Neuronal stem cell (in vitro differentiated cells): ENCODE results near the gene CCDC110.

ENCODE experiments used
- DNase-seq: peaks from one replicate; pipeline ENCODE4 v3.0.0-alpha.2; 2013; ENCODE audit warnings: low spot score
- H2AFZ ChIP-seq: one replicate; pipeline ENCODE4 v1.6.1; 2013; ENCODE audit warnings: mild to moderate bottlenecking, low read length, inconsistent platforms
- H2AK5ac ChIP-seq: 2 replicates; pipeline ENCODE4 v1.6.1; 2013; ENCODE audit warnings: low read depth, mild to moderate bottlenecking, inconsistent platforms, low read length, moderate library complexity, mixed read lengths
- H2BK120ac ChIP-seq: 2 replicates; pipeline ENCODE4 v1.6.1; 2013; ENCODE audit warnings: low read depth, mild to moderate bottlenecking, inconsistent platforms, low read length, moderate library complexity, mixed read lengths
- H2BK12ac ChIP-seq: one replicate; pipeline ENCODE4 v1.6.1; 2013; ENCODE audit warnings: low read length, inconsistent platforms
- H2BK15ac ChIP-seq: 2 replicates; pipeline ENCODE4 v1.6.1; 2013; ENCODE audit warnings: mild to moderate bottlenecking, low read length, inconsistent platforms, mixed read lengths
- H2BK5ac ChIP-seq: one replicate; pipeline ENCODE4 v1.6.1; 2013; ENCODE audit warnings: inconsistent platforms, mild to moderate bottlenecking, low read length, moderate library complexity
- H3K14ac ChIP-seq: one replicate; pipeline ENCODE4 v1.6.1; 2013; ENCODE audit warnings: low read length, inconsistent platforms
- H3K18ac ChIP-seq: 2 replicates; pipeline ENCODE4 v1.6.1; 2013; ENCODE audit warnings: low read length, inconsistent platforms
- H3K23ac ChIP-seq: 2 replicates; pipeline ENCODE4 v1.6.1; 2013; ENCODE audit warnings: low read depth, mild to moderate bottlenecking, mixed read lengths, low read length, inconsistent platforms; ENCODE audit not compliant: poor library complexity
- H3K27ac ChIP-seq: replicated peaks from 3 replicates; pipeline ENCODE4 v1.5.1; 2013; ENCODE audit warnings: low read length, inconsistent platforms
- H3K27me3 ChIP-seq, 3 experiments: 2 replicates each; pipeline ENCODE4 v1.6.1; 2013; ENCODE audit warnings: low read length in 3 of 3, mild to moderate bottlenecking in 2 of 3, inconsistent platforms in 1 of 3, low read depth in 1 of 3, mixed read lengths in 1 of 3, moderate library complexity in 1 of 3; ENCODE audit not compliant: control insufficient read depth in 3 of 3, insufficient read depth in 3 of 3
- H3K36me3 ChIP-seq, 2 donors: replicated peaks in 1 of 2; 2 replicates each; pipeline ENCODE4 v1.6.1; 2013; ENCODE audit warnings: low read length in 2 of 2; ENCODE audit not compliant: control insufficient read depth in 2 of 2, insufficient read depth in 2 of 2
- H3K4ac ChIP-seq: 2 replicates; pipeline ENCODE4 v1.6.1; 2013; ENCODE audit warnings: inconsistent platforms, mild to moderate bottlenecking, low read length, moderate library complexity
- H3K4me1 ChIP-seq, 2 donors: 1 replicate in 1 of 2; 2 replicates in 1 of 2; pipeline ENCODE4 v1.6.1; 2013; ENCODE audit warnings: low read length in 2 of 2, low read depth in 1 of 2; ENCODE audit not compliant: control insufficient read depth in 2 of 2, insufficient read depth in 1 of 2
- H3K4me2 ChIP-seq: one replicate; pipeline ENCODE4 v1.6.1; 2013; ENCODE audit warnings: mild to moderate bottlenecking, low read length, inconsistent platforms; ENCODE audit not compliant: insufficient read depth, poor library complexity, severe bottlenecking
- H3K4me3 ChIP-seq, 2 donors: 2 replicates each; pipeline ENCODE4 v1.5.1; 2013; ENCODE audit warnings: low read length in 2 of 2, mild to moderate bottlenecking in 2 of 2, inconsistent platforms in 1 of 2, moderate library complexity in 1 of 2
- H3K79me1 ChIP-seq: one replicate; pipeline ENCODE4 v1.6.1; 2013; ENCODE audit warnings: low read depth, mild to moderate bottlenecking, inconsistent platforms, low read length, moderate library complexity
- H3K9ac ChIP-seq: one replicate; pipeline ENCODE4 v1.6.1; 2013; ENCODE audit warnings: mild to moderate bottlenecking, low read depth, low read length, inconsistent platforms; ENCODE audit not compliant: poor library complexity
- H3K9me3 ChIP-seq, 2 donors: replicated peaks in 1 of 2; 2 replicates each; pipeline versions ENCODE3 to v1.6.1; 2013; ENCODE audit warnings: low read length in 2 of 2, mild to moderate bottlenecking in 2 of 2, inconsistent platforms in 1 of 2, low read depth in 1 of 2, mixed read lengths in 1 of 2, moderate library complexity in 1 of 2; ENCODE audit not compliant: control insufficient read depth in 2 of 2, insufficient read depth in 1 of 2
- H4K8ac ChIP-seq: one replicate; pipeline ENCODE4 v1.6.1; 2013; ENCODE audit warnings: low read depth, mild to moderate bottlenecking, inconsistent platforms, low read length, moderate library complexity
- H4K91ac ChIP-seq: one replicate; pipeline ENCODE4 v1.6.1; 2013; ENCODE audit warnings: low read length, low read depth, mild to moderate bottlenecking, inconsistent platforms; ENCODE audit not compliant: poor library complexity
- WGBS, 2 donors: extraction: QIAGEN DNeasy Blood & Tissue Kit; methylation state at CpG; one replicate each; pipeline ENCODE4 v1.1.7; 2013; ENCODE audit warnings: missing lambda C conversion rate in 2 of 2, mixed read lengths in 1 of 2; ENCODE audit not compliant: insufficient read length in 2 of 2, insufficient replicate concordance in 1 of 2; ENCODE audit errors: extremely low coverage in 2 of 2; 5-methylcytosine and 5-hydroxymethylcytosine counted together

The CCDC110 gene

DNA sequence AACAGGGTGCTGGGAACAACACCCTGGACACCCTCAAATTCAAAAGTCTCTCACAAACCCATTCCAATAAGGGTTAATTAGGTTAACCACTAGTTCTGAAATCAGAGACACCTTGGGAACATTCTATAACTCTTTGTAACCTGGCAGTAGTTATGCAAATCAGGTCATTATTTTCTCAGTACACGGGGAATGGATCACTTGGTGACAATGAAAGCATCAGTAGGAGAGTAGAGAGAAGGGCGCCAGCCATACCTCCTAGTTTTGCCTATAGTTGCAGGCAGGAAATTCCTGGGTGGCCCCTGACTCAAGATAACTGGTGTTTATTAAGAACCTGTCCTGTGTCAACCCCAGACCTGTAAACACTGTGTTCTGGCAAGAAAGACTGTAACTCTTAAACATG lies 2.5 kb downstream of the CCDC110 start:
- H4K8ac ChIP-seq = no peak overlapping the region
- H3K14ac ChIP-seq = no peak overlapping the region
- no peak overlapping the region for H3K27ac ChIP-seq
- no peak overlapping the region for H3K4ac ChIP-seq
- H2AFZ ChIP-seq = no peak overlapping the region
- H4K91ac ChIP-seq = no peak overlapping the region
- DNase-seq = no peak
- H3K27me3 ChIP-seq = peaks cover 0 to 45% (median 9%) of the 10 kb centered on the region in 3 experiments
- no peak overlapping the region for H3K4me3 ChIP-seq
- no CpG with 5 or more reads among the region's 2 CpGs for WGBS, 2 donors
- H3K23ac ChIP-seq = no peak overlapping the region
- peaks cover 7 to 12% of the 10 kb centered on the region in 2 donors for H3K4me1 ChIP-seq
- no peak overlapping the region for H2BK12ac ChIP-seq
- no peaks in the 10 kb centered on the region for H3K9me3 ChIP-seq
- H2BK120ac ChIP-seq = no peak overlapping the region
- no peak overlapping the region for H2BK5ac ChIP-seq
- no peaks in the 10 kb centered on the region for H3K79me1 ChIP-seq
- no peaks in the 10 kb centered on the region for H3K36me3 ChIP-seq
- no peak overlapping the region for H3K4me2 ChIP-seq
- H2BK15ac ChIP-seq = no peak overlapping the region
- no peak overlapping the region for H3K9ac ChIP-seq
- H2AK5ac ChIP-seq = no peak overlapping the region
- H3K18ac ChIP-seq = no peak overlapping the region

GRCh38 chr4:185467991-185468390 lies 3.5 kb downstream of the CCDC110 start:
- Histone ChIP-seq H2BK5ac (no peak overlapping the region), H3K4me1 (peaks cover 7 to 12% of the 10 kb centered on the region in 2 donors), H3K23ac (no peak overlapping the region), H2BK120ac (no peak overlapping the region), H3K14ac (no peak overlapping the region), H3K27ac (no peak overlapping the region), H2BK12ac (no peak overlapping the region), H3K36me3 (no peaks in the 10 kb centered on the region), H3K9ac (no peak overlapping the region), H2AFZ (no peak overlapping the region), H3K4ac (no peak overlapping the region), H3K9me3 (no peaks in the 10 kb centered on the region), H4K91ac (no peak overlapping the region), H3K4me2 (no peak overlapping the region), H3K27me3 (peaks cover 0 to 44% (median 9%) of the 10 kb centered on the region in 3 experiments), H4K8ac (no peak overlapping the region), H3K4me3 (no peak overlapping the region), H3K79me1 (no peaks in the 10 kb centered on the region), H2AK5ac (no peak overlapping the region), H3K18ac (no peak overlapping the region), H2BK15ac (no peak overlapping the region)
- no peak for DNase-seq
- WGBS, 2 donors = no CpG with 5 or more reads among the region's 8 CpGs

- Histone ChIP-seq H4K91ac (no peak overlapping the region), H3K4ac (no peak overlapping the region), H3K9me3 (no peaks in the 10 kb centered on the region), H2BK5ac (no peak overlapping the region), H2AK5ac (no peak overlapping the region), H4K8ac (no peak overlapping the region), H3K9ac (no peak overlapping the region), H3K27me3 (peaks cover 0 to 48% (median 7%) of the 10 kb centered on the region in 3 experiments), H2AFZ (no peak overlapping the region), H3K4me2 (no peak overlapping the region), H3K4me3 (no peak overlapping the region), H3K27ac (no peak overlapping the region), H2BK15ac (no peak overlapping the region), H2BK120ac (no peak overlapping the region), H3K14ac (no peak overlapping the region), H3K79me1 (no peaks in the 10 kb centered on the region), H3K23ac (no peak overlapping the region), H3K36me3 (no peaks in the 10 kb centered on the region), H3K4me1 (peaks cover 6 to 11% of the 10 kb centered on the region in 2 donors), H2BK12ac (no peak overlapping the region), H3K18ac (no peak overlapping the region)
- WGBS, 2 donors = no CpG with 5 or more reads among the region's 4 CpGs
- no peak for DNase-seq
Observed at GRCh38 chr4:185467101-185467500, 4.4 kb downstream of the CCDC110 start.

GRCh38 chr4:185465707-185466106 lies 5.8 kb downstream of the CCDC110 start:
- Histone ChIP-seq H2BK5ac (no peak overlapping the region), H2AFZ (no peak overlapping the region), H3K4me1 (peaks cover 5 to 8% of the 10 kb centered on the region in 2 donors), H3K9ac (no peak overlapping the region), H2BK12ac (no peak overlapping the region), H3K18ac (no peak overlapping the region), H3K23ac (no peak overlapping the region), H3K4me3 (no peak overlapping the region), H3K9me3 (no peaks in the 10 kb centered on the region), H3K4me2 (no peak overlapping the region), H3K36me3 (no peaks in the 10 kb centered on the region), H2AK5ac (no peak overlapping the region), H4K91ac (no peak overlapping the region), H3K14ac (no peak overlapping the region), H3K27me3 (peaks cover 0 to 47% (median 4%) of the 10 kb centered on the region in 3 experiments), H2BK15ac (no peak overlapping the region), H3K27ac (no peak overlapping the region), H2BK120ac (no peak overlapping the region), H3K79me1 (no peaks in the 10 kb centered on the region), H3K4ac (no peak overlapping the region), H4K8ac (no peak overlapping the region)
- DNase-seq = no peak
- WGBS, 2 donors = no CpG with 5 or more reads among the region's 3 CpGs
